SK-N-SH (cell line): ENCODE results near the gene RANBP10. TPM values are rescaled to one million over a fixed set of nuclear protein-coding genes. Genes with fewer than 3 reads are reported as not detected.

Experiments used
- CTCF ChIA-PET: fragments of 300-600, 350-600 bp; formaldehyde crosslinking; extraction: SDS; loops from one replicate; lab custom pipeline; 2021; lab: Yijun Ruan, JAX
- POLR2A ChIA-PET: fragments of 350-600 bp; sonication (Branson Sonifier 250); formaldehyde crosslinking; extraction: SDS; loops from one replicate; lab custom pipeline; 2020; ENCODE audit warnings: antibody characterized with exemption, inconsistent platforms; lab: Yijun Ruan, JAX
- DNase-seq: peaks from one replicate; pipeline ENCODE4 v3.0.0; 2012
- H2AFZ ChIP-seq: fragments of 200-600 bp; sonication (generic); 2 replicates; pipeline ENCODE4 v1.8.1; 2016; ENCODE audit warnings: antibody characterized with exemption, mild to moderate bottlenecking, low read depth
- H3F3A ChIP-seq: fragments of 200-600 bp; sonication (generic); replicated peaks from 2 replicates; pipeline ENCODE3; 2016; ENCODE audit warnings: antibody characterized with exemption, mild to moderate bottlenecking; ENCODE audit not compliant: insufficient read depth
- H3K27ac ChIP-seq, 2 experiments: fragments of 200-500 bp in 1 of 2; fragments of 200-600 bp in 1 of 2; sonication (Bioruptor generic) in 1 of 2; sonication (generic), shearing (Covaris generic) in 1 of 2; 2 replicates each; pipeline versions ENCODE4 v1.5.1 to v1.6.1; 2014 to 2016; ENCODE audit warnings: low read depth in 2 of 2, inconsistent platforms in 1 of 2, low read length in 1 of 2, mild to moderate bottlenecking in 1 of 2, mixed read lengths in 1 of 2
- H3K27me3 ChIP-seq: fragments of 200-600 bp; sonication (generic), shearing (Covaris generic); 2 replicates; pipeline ENCODE4 v1.6.1; 2016; ENCODE audit warnings: mixed run types; ENCODE audit not compliant: insufficient read depth
- H3K36me3 ChIP-seq, 2 experiments: fragments of 200-500 bp in 1 of 2; fragments of 200-600 bp in 1 of 2; sonication (Bioruptor generic) in 1 of 2; sonication (generic) in 1 of 2; replicated peaks in 1 of 2; 2 replicates each; pipeline versions ENCODE3 to v1.5.1; 2014 to 2016; ENCODE audit warnings: low read length in 1 of 2, mild to moderate bottlenecking in 1 of 2; ENCODE audit not compliant: insufficient read depth in 2 of 2, control insufficient read depth in 1 of 2
- H3K4me1 ChIP-seq, 2 experiments: fragments of 200-500 bp in 1 of 2; fragments of 200-600 bp in 1 of 2; sonication (Bioruptor generic) in 1 of 2; sonication (generic), shearing (Covaris generic) in 1 of 2; 2 replicates each; pipeline versions ENCODE4 v1.5.1 to v1.6.1; 2014 to 2016; ENCODE audit warnings: low read depth in 1 of 2, low read length in 1 of 2, mixed run types in 1 of 2; ENCODE audit not compliant: insufficient read depth in 2 of 2, control insufficient read depth in 1 of 2
- H3K4me2 ChIP-seq: fragments of 200-600 bp; sonication (generic), shearing (Covaris generic); 2 replicates; pipeline ENCODE4 v1.6.1; 2017; ENCODE audit warnings: mixed run types
- H3K4me3 ChIP-seq, 2 experiments: fragments of 200-500 bp in 1 of 2; fragments of 200-600 bp in 1 of 2; sonication (Bioruptor generic) in 1 of 2; sonication (generic), shearing (Covaris generic) in 1 of 2; 2 replicates each; pipeline versions ENCODE4 v1.5.1 to v1.8.1; 2014 to 2016; ENCODE audit warnings: low read depth in 2 of 2, inconsistent platforms in 1 of 2, low read length in 1 of 2, mild to moderate bottlenecking in 1 of 2, mixed read lengths in 1 of 2, moderate library complexity in 1 of 2
- H3K79me2 ChIP-seq: fragments of 200-600 bp; sonication (generic); 2 replicates; pipeline ENCODE4 v1.8.1; 2017; ENCODE audit warnings: mild to moderate bottlenecking; ENCODE audit not compliant: insufficient read depth
- H3K9ac ChIP-seq: fragments of 200-600 bp; sonication (generic); 2 replicates; pipeline ENCODE4 v1.6.1; 2017; ENCODE audit warnings: mixed run types
- H3K9me2 ChIP-seq: fragments of 200-600 bp; sonication (generic); 2 replicates; pipeline ENCODE4 v1.6.1; 2017; ENCODE audit warnings: mixed run types
- H3K9me3 ChIP-seq: fragments of 200-600 bp; sonication (generic); 2 replicates; pipeline ENCODE4 v1.6.1; 2017; ENCODE audit warnings: mixed run types, mild to moderate bottlenecking, moderate library complexity
- H4K20me1 ChIP-seq: fragments of 200-600 bp; sonication (generic); 2 replicates; pipeline ENCODE4 v1.6.1; 2017; ENCODE audit warnings: mild to moderate bottlenecking, mixed run types; ENCODE audit not compliant: insufficient read depth
- CHD2 ChIP-seq: fragments of 150-350 bp; IDR thresholded peaks from 2 replicates; pipeline ENCODE4 v1.6.1; 2018; ENCODE audit warnings: low read length; ENCODE audit not compliant: partially characterized antibody
- CTCF ChIP-seq: fragments of 200-600 bp; sonication (generic); IDR thresholded peaks from 2 replicates; pipeline ENCODE4 v1.6.1; 2017; ENCODE audit warnings: antibody characterized with exemption, mild to moderate bottlenecking, moderate library complexity
- ELF1 ChIP-seq: IDR thresholded peaks from 2 replicates; pipeline ENCODE4 v1.4.0; 2012
- FOXJ3 ChIP-seq: sonication (generic); formaldehyde crosslinking; IDR thresholded peaks from 2 replicates; pipeline ENCODE4 v1.5.1; 2020; ENCODE audit warnings: mild to moderate bottlenecking, missing genetic modification reagents
- FOXM1 ChIP-seq: IDR thresholded peaks from 2 replicates; pipeline ENCODE4 v1.4.0; 2012; ENCODE audit warnings: low read depth, mild to moderate bottlenecking
- GABPA ChIP-seq: IDR thresholded peaks from 2 replicates; pipeline ENCODE4 v1.4.0; 2012; ENCODE audit warnings: low read depth, mild to moderate bottlenecking
- GATA2 ChIP-seq: sonication (generic); formaldehyde crosslinking; IDR thresholded peaks from 2 replicates; pipeline ENCODE4 v1.5.0; 2020; ENCODE audit warnings: mild to moderate bottlenecking, missing genetic modification reagents
- MAX ChIP-seq: IDR thresholded peaks from 2 replicates; pipeline ENCODE4 v1.4.0; 2012; ENCODE audit warnings: low read depth
- MEF2A ChIP-seq: IDR thresholded peaks from 2 replicates; pipeline ENCODE4 v1.4.0; 2012; ENCODE audit warnings: low read depth, borderline replicate concordance
- NFIC ChIP-seq: IDR thresholded peaks from 2 replicates; pipeline ENCODE4 v1.4.0; 2012; ENCODE audit warnings: borderline replicate concordance
- RCOR1 ChIP-seq: fragments of 150-350 bp; IDR thresholded peaks from 2 replicates; pipeline ENCODE4 v1.6.1; 2017; ENCODE audit warnings: antibody characterized with exemption, low read length
- RFX5 ChIP-seq: IDR thresholded peaks from 2 replicates; pipeline ENCODE4 v1.6.1; 2012; ENCODE audit warnings: mild to moderate bottlenecking, improper control_type of control experiment, low read length
- RXRA ChIP-seq: IDR thresholded peaks from 2 replicates; pipeline ENCODE4 v1.4.0; 2012; ENCODE audit warnings: low read depth, mild to moderate bottlenecking, borderline replicate concordance
- SIN3A ChIP-seq: IDR thresholded peaks from 2 replicates; pipeline ENCODE4 v1.6.1; 2012; ENCODE audit warnings: low read depth, mild to moderate bottlenecking, low read length, moderate library complexity, borderline replicate concordance
- SMC3 ChIP-seq: IDR thresholded peaks from 2 replicates; pipeline ENCODE4 v1.6.1; 2012; ENCODE audit warnings: low read depth, low read length, improper control_type of control experiment
- TAF1 ChIP-seq: IDR thresholded peaks from 2 replicates; pipeline ENCODE4 v1.6.1; 2012; ENCODE audit warnings: low read depth, mild to moderate bottlenecking, low read length, moderate library complexity, borderline replicate concordance
- TCF12 ChIP-seq: IDR thresholded peaks from 2 replicates; pipeline ENCODE4 v1.4.0; 2012
- TEAD4 ChIP-seq: IDR thresholded peaks from 2 replicates; pipeline ENCODE4 v1.4.0; 2012; ENCODE audit warnings: mild to moderate bottlenecking, borderline replicate concordance; ENCODE audit not compliant: insufficient read depth
- USF1 ChIP-seq: IDR thresholded peaks from 2 replicates; pipeline ENCODE4 v1.4.0; 2012; ENCODE audit warnings: low read depth, borderline replicate concordance
- YY1 ChIP-seq: IDR thresholded peaks from 2 replicates; pipeline ENCODE4 v1.4.0; 2012; ENCODE audit warnings: low read depth, mild to moderate bottlenecking
- WGBS: methylation state at CpG from one replicate; pipeline ENCODE4 v1.1.6; 2017; ENCODE audit warnings: low lambda C conversion rate; 5-methylcytosine and 5-hydroxymethylcytosine counted together
- polyA plus RNA-seq, 3 experiments: library from polyadenylated mRNA; depleted of rRNA; stranded (reverse); fragments of >200 nt; gene quantifications; 2 replicates each; pipeline ENCODE4 v1.2.3, GENCODE V29; 2012
- TF ChIP-seq, protein P1 (sequence below): fragments of 150-350 bp; IDR thresholded peaks from 2 replicates; pipeline ENCODE4 v1.6.1; 2017; ENCODE audit warnings: antibody characterized with exemption, low read length, low read depth, borderline replicate concordance

RANBP10 gene
- polyA plus RNA-seq, 1 of the 3 experiments (the other 2 are of a cell fraction): 12.1 TPM

GRCh38 chr16:67736858-67737257 lies 69.5 kb downstream of the RANBP10 start:
- peaks cover 3 to 14% of the 10 kb centered on the region in 2 experiments for H3K36me3 ChIP-seq
- H3K27me3 ChIP-seq: no peaks in the 10 kb centered on the region
- TF ChIP-seq CHD2 (no peak), MEF2A (no peak), NFIC (no peak), TAF1 (no peak), CTCF (no peak), TCF12 (no peak), SIN3A (no peak), ELF1 (no peak), RCOR1 (no peak)
- no peaks in the 10 kb centered on the region for H3K4me1 ChIP-seq
- no peak for DNase-seq
- H3K27ac ChIP-seq: no peak overlapping the region
- no peaks in the 10 kb centered on the region for H3F3A ChIP-seq
- H4K20me1 ChIP-seq: no peaks in the 10 kb centered on the region
- 88% methylated on average over 4 of the region's 4 CpGs for WGBS
- CTCF ChIA-PET: no interaction called here
- H2AFZ ChIP-seq: no peak overlapping the region
- H3K9ac ChIP-seq: no peak overlapping the region
- no peak overlapping the region for H3K4me2 ChIP-seq
- no peaks in the 10 kb centered on the region for H3K9me2 ChIP-seq
- H3K9me3 ChIP-seq: no peaks in the 10 kb centered on the region
- no peak overlapping the region for H3K4me3 ChIP-seq
- POLR2A ChIA-PET: no interaction called here
- no peaks in the 10 kb centered on the region for H3K79me2 ChIP-seq

- no peak overlapping the region for H3K4me3 ChIP-seq
- H3K27ac ChIP-seq: no peak overlapping the region
- H4K20me1 ChIP-seq: no peaks in the 10 kb centered on the region
- TF ChIP-seq NFIC (no peak), RFX5 (no peak), USF1 (no peak), GATA2 (CRISPR knock-in tag) (no peak), TEAD4 (no peak), ELF1 (no peak), RCOR1 (no peak), MAX (no peak), YY1 (no peak), FOXJ3 (no peak), RXRA (no peak), CHD2 (no peak), SMC3 (no peak), GABPA (no peak), FOXM1 (no peak)
- TF ChIP-seq, protein P1, sequence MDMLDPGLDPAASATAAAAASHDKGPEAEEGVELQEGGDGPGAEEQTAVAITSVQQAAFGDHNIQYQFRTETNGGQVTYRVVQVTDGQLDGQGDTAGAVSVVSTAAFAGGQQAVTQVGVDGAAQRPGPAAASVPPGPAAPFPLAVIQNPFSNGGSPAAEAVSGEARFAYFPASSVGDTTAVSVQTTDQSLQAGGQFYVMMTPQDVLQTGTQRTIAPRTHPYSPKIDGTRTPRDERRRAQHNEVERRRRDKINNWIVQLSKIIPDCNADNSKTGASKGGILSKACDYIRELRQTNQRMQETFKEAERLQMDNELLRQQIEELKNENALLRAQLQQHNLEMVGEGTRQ: no peak
- no peaks in the 10 kb centered on the region for H3K79me2 ChIP-seq
- no peak overlapping the region for H3K4me2 ChIP-seq
- no peaks in the 10 kb centered on the region for H3K9me2 ChIP-seq
- no peak overlapping the region for H2AFZ ChIP-seq
- H3F3A ChIP-seq: no peaks in the 10 kb centered on the region
- ChIA-PET POLR2A (no interaction called here), CTCF (interaction anchor here (1.0 kb wide), 1 partner anchor 82 kb away, joined by 3 read pairs; no protein-coding TSS in a partner anchor)
- H3K36me3 ChIP-seq: peaks cover 0 to 18% of the 10 kb centered on the region in 2 experiments
- no peaks in the 10 kb centered on the region for H3K27me3 ChIP-seq
- no peak for DNase-seq
- WGBS: 94% methylated on average over 3 of the region's 9 CpGs
- H3K9ac ChIP-seq: no peak overlapping the region
- H3K4me1 ChIP-seq: no peaks in the 10 kb centered on the region
- no peaks in the 10 kb centered on the region for H3K9me3 ChIP-seq
Observed at GRCh38 chr16:67734731-67735201, 71.6 kb downstream of the RANBP10 start.
